A549 (cell line): ENCODE data around the gene ROS1. TPM values are rescaled to one million over a fixed set of nuclear protein-coding genes. Genes with fewer than 3 reads are reported as not detected.
A peak's percentile ranks its signal among the peaks of the same experiment; 100 is the strongest.
"Not testable (repeated sequence)": the region's sequence is repeated elsewhere in the genome, so short reads cannot be mapped to it uniquely, and the experiment has no call there.

Experiments
- ATAC-seq, 2 experiments: fragments of 200-7000 bp in 1 of 2; fragments of >200 bp in 1 of 2; cut with Nextera tagmentation in 1 of 2; cut with Tn5 transposase in 1 of 2; 3 replicates each; pipeline versions ENCODE4 v1.8.0 to v1.9.1; 2018 to 2020; ENCODE audit warnings: mild to moderate bottlenecking in 1 of 2, moderate library complexity in 1 of 2
- CTCF ChIA-PET: fragments of 300-600 bp; sonication (Branson Sonifier 250); formaldehyde crosslinking; extraction: SDS; loops from one replicate; lab custom pipeline; 2021; ENCODE audit warnings: antibody characterized with exemption, inconsistent platforms; lab: Yijun Ruan, JAX
- POLR2A ChIA-PET: fragments of 350-600 bp; formaldehyde crosslinking; extraction: SDS; loops from one replicate; lab custom pipeline; 2021; ENCODE audit warnings: antibody characterized with exemption, inconsistent platforms; lab: Yijun Ruan, JAX
- DNase-seq, 2 experiments: peaks; one replicate each; pipeline versions ENCODE4 v3.0.0 to v3.0.0-alpha.2; 2011 to 2016; ENCODE audit warnings: low read depth in 1 of 2, low spot score in 1 of 2
- FAIRE-seq: peaks from 2 replicates; lab custom pipeline; 2011; peaks lifted over from hg19 to GRCh38; lab: Jason Lieb, UNC
- H3K27ac ChIP-seq, 2 experiments: fragments of >200 bp; sonication (Bioruptor Twin); formaldehyde crosslinking; 3 replicates each; pipeline ENCODE4 v1.5.1; 2016 to 2017
- H3K4me1 ChIP-seq: fragments of >200 bp; sonication (Bioruptor Twin); formaldehyde crosslinking; 3 replicates; pipeline ENCODE4 v1.6.1; 2016
- H3K4me2 ChIP-seq: fragments of >200 bp; sonication (Bioruptor Twin); formaldehyde crosslinking; 3 replicates; pipeline ENCODE4 v1.6.1; 2016
- H3K4me3 ChIP-seq: fragments of >200 bp; sonication (Bioruptor Twin); formaldehyde crosslinking; 3 replicates; pipeline ENCODE4 v1.5.1; 2016
- H3K9me3 ChIP-seq: fragments of >200 bp; sonication (Bioruptor Twin); formaldehyde crosslinking; 3 replicates; pipeline ENCODE4 v1.6.1; 2016
- CEBPB ChIP-seq, 2 experiments: fragments of >200 bp in 1 of 2; sonication (Bioruptor Twin) in 1 of 2; formaldehyde crosslinking in 1 of 2; IDR thresholded peaks; 2 replicates each; pipeline ENCODE4 v1.6.1; 2012 to 2016
- ELK1 ChIP-seq: fragments of 150-350 bp; IDR thresholded peaks from 2 replicates; pipeline ENCODE4 v1.6.1; 2014; ENCODE audit warnings: low read depth, mild to moderate bottlenecking, low read length
- EP300 ChIP-seq, 2 experiments: fragments of >200 bp; sonication (Bioruptor Twin); formaldehyde crosslinking; IDR thresholded peaks; 2 replicates in 1 of 2; 3 replicates in 1 of 2; pipeline ENCODE4 v1.6.1; 2016 to 2017
- FOSL2 ChIP-seq, 2 experiments: fragments of 450-650 bp in 1 of 2; fragments of >200 bp in 1 of 2; sonication (Bioruptor Twin) in 1 of 2; formaldehyde crosslinking; IDR thresholded peaks; 2 replicates each; pipeline versions ENCODE4 v1.5.0 to v1.6.1; 2016 to 2020; ENCODE audit warnings: mild to moderate bottlenecking in 1 of 2, moderate library complexity in 1 of 2
- GATA3 ChIP-seq: IDR thresholded peaks from 2 replicates; pipeline ENCODE4 v1.6.1; 2012; ENCODE audit warnings: borderline replicate concordance
- HEYL ChIP-seq: fragments of 250-450 bp; sonication (Bioruptor Pico); IDR thresholded peaks from 2 replicates; pipeline ENCODE4 v1.8.0; 2021; ENCODE audit warnings: mild to moderate bottlenecking, moderate library complexity
- HOXB13 ChIP-seq: fragments of 250-450 bp; sonication (Bioruptor Pico); IDR thresholded peaks from 2 replicates; pipeline ENCODE4 v1.5.0; 2020; ENCODE audit warnings: low read depth, mild to moderate bottlenecking, moderate library complexity
- HOXB5 ChIP-seq: fragments of 250-450 bp; sonication (Bioruptor Pico); IDR thresholded peaks from 2 replicates; pipeline ENCODE4 v1.5.0; 2020; ENCODE audit warnings: mild to moderate bottlenecking, moderate library complexity
- JUN ChIP-seq, 2 experiments: fragments of >200 bp; sonication (Bioruptor Twin); formaldehyde crosslinking; IDR thresholded peaks; 2 replicates in 1 of 2; 3 replicates in 1 of 2; pipeline ENCODE4 v1.6.1; 2016 to 2017
- JUNB ChIP-seq: fragments of >200 bp; sonication (Bioruptor Twin); formaldehyde crosslinking; IDR thresholded peaks from 2 replicates; pipeline ENCODE4 v1.6.1; 2016
- MAFK ChIP-seq: fragments of 450-650 bp; IDR thresholded peaks from 2 replicates; pipeline ENCODE4 v1.6.1; 2014; ENCODE audit not compliant: partially characterized antibody
- NPAS2 ChIP-seq: fragments of 250-450 bp; sonication (Bioruptor Pico); IDR thresholded peaks from 2 replicates; pipeline ENCODE4 v1.8.0; 2022; ENCODE audit warnings: mild to moderate bottlenecking, moderate library complexity, borderline replicate concordance
- RAD21 ChIP-seq, 2 experiments: fragments of >200 bp in 1 of 2; sonication (Bioruptor Twin) in 1 of 2; formaldehyde crosslinking in 1 of 2; IDR thresholded peaks in 1 of 2; conservative IDR thresholded peaks in 1 of 2; 2 replicates in 1 of 2; 3 replicates in 1 of 2; pipeline ENCODE4 v1.6.1; 2012 to 2018; ENCODE audit warnings: inconsistent platforms in 1 of 2
- RARB ChIP-seq: fragments of 250-450 bp; sonication (Bioruptor Pico); IDR thresholded peaks from 2 replicates; pipeline ENCODE4 v1.8.0; 2021; ENCODE audit warnings: mild to moderate bottlenecking, moderate library complexity
- RFX5 ChIP-seq: fragments of 450-650 bp; IDR thresholded peaks from 2 replicates; pipeline ENCODE4 v1.7.1; 2014; ENCODE audit warnings: antibody characterized with exemption, mild to moderate bottlenecking, moderate library complexity
- SMC3 ChIP-seq: fragments of >200 bp; sonication (Bioruptor Twin); formaldehyde crosslinking; IDR thresholded peaks from 3 replicates; pipeline ENCODE4 v1.6.1; 2018; ENCODE audit warnings: inconsistent platforms
- USF2 ChIP-seq: fragments of 450-650 bp; IDR thresholded peaks from 2 replicates; pipeline ENCODE4 v1.6.1; 2014; ENCODE audit warnings: antibody characterized with exemption
- WGBS: methylation state at CpG from one replicate; pipeline ENCODE4 v1.1.6; 2017; ENCODE audit errors: missing lambda C conversion rate; 5-methylcytosine and 5-hydroxymethylcytosine counted together
- polyA plus RNA-seq, 4 experiments: library from polyadenylated mRNA; depleted of rRNA in 3 of 4; stranded (reverse); fragments of >200 nt; fragmentation: RNase III in 1 of 4; extraction: RNeasy Plus Mini Kit Qiagen cat#74134 plus additional on column Dnase treatment in 1 of 4; gene quantifications; 2 replicates in 3 of 4; 3 replicates in 1 of 4; pipeline ENCODE4 v1.2.3, GENCODE V29; 2011 to 2017
- TF ChIP-seq, protein P1 (sequence below): fragments of 250-450 bp; sonication (Bioruptor Pico); IDR thresholded peaks from 2 replicates; pipeline ENCODE4 v1.5.0; 2020; ENCODE audit warnings: low read depth, mild to moderate bottlenecking, moderate library complexity
- TF ChIP-seq, protein P2 (sequence below): fragments of >200 bp; sonication (Bioruptor Twin); formaldehyde crosslinking; IDR thresholded peaks from 3 replicates; pipeline ENCODE4 v1.6.1; 2016
- TF ChIP-seq, protein P3 (sequence below): fragments of >200 bp; sonication (Bioruptor Twin); formaldehyde crosslinking; IDR thresholded peaks from 2 replicates; pipeline ENCODE4 v1.6.1; 2016
- TF ChIP-seq, protein P4 (sequence below): fragments of >200 bp; sonication (Bioruptor Twin); formaldehyde crosslinking; IDR thresholded peaks from 3 replicates; pipeline ENCODE4 v1.5.1; 2016
- TF ChIP-seq, protein P5 (sequence below): IDR thresholded peaks from 2 replicates; pipeline ENCODE4 v1.6.1; 2012

The ROS1 gene
- polyA plus RNA-seq, 2 of the 4 experiments (the other 2 are of a cell fraction), result 0.17 to 0.18 TPM

DNA sequence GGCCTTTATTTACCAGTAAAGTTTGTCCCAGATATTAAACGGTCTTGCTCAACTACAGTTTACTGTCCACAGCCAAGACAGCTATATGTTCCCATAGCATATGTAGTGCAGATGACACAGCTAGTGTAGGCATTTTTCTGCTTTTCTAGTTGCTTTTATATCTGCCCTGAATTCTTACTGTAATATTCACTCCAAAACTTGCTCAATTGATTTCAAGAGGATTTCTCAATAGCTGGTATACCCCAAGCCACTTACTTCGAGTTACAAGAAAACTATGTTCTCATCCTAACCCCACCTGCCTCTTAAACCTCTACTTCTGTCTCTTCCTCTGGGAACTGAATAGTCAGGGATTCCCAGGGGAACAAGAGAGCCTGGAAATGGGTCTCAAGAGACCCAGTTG lies 18.9 kb upstream of the ROS1 start:
- Histone ChIP-seq H3K4me3 (no peak overlapping the region), H3K4me1 (peaks cover 50% of the 10 kb centered on the region), H3K4me2 (no peak overlapping the region), H3K27ac (peak overlapping the region; percentile 96 to 100), H3K9me3 (peaks cover 14% of the 10 kb centered on the region)
- ATAC-seq (no peak), DNase-seq (no peak), FAIRE-seq (no peak)
- TF ChIP-seq HOXB5 (CRISPR knock-in tag) (no peak), RAD21 (conservative IDR thresholded peaks at IDR 0.05 in 1 of 2, IDR thresholded peaks at IDR 0.05 in 1 of 2) (no peak), HEYL (CRISPR knock-in tag) (no peak), RARB (CRISPR knock-in tag) (no peak)
- TF ChIP-seq, protein P1, sequence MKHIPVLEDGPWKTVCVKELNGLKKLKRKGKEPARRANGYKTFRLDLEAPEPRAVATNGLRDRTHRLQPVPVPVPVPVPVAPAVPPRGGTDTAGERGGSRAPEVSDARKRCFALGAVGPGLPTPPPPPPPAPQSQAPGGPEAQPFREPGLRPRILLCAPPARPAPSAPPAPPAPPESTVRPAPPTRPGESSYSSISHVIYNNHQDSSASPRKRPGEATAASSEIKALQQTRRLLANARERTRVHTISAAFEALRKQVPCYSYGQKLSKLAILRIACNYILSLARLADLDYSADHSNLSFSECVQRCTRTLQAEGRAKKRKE (CRISPR knock-in tag), result no peak
- ChIA-PET POLR2A (interaction anchor here (1.1 kb wide), 1 partner anchor 38 kb away, joined by 3 read pairs; the partner anchor contains the start of gene DCBLD1), CTCF (interaction anchor here (0.8 to 2.1 kb wide), 4 partner anchors 39 to 160 kb away, joined by 3 to 7 read pairs (median 4); no protein-coding TSS in a partner anchor)
- 66% methylated on average over 2 of the region's 2 CpGs for WGBS

GRCh38 chr6:117442313-117442712 lies 16.6 kb upstream of the ROS1 start:
- FAIRE-seq, ATAC-seq, POLR2A ChIA-PET, H3K4me3 ChIP-seq: not testable (repeated sequence)
- CTCF ChIA-PET, result interaction anchor here (1.4 to 2.1 kb wide), 4 partner anchors 38 to 165 kb away, joined by 3 to 7 read pairs (median 3); no protein-coding TSS in a partner anchor
- peak overlapping the region; percentile 57 for H3K4me2 ChIP-seq
- DNase-seq, result peak in 1 of 2 experiments; percentile 22
- H3K27ac ChIP-seq, result peak overlapping the region; percentile 92 to 100
- peaks cover 32% of the 10 kb centered on the region for H3K4me1 ChIP-seq
- peaks cover 33% of the 10 kb centered on the region for H3K9me3 ChIP-seq
- WGBS, result 65% methylated on average over 8 of the region's 8 CpGs

DNA sequence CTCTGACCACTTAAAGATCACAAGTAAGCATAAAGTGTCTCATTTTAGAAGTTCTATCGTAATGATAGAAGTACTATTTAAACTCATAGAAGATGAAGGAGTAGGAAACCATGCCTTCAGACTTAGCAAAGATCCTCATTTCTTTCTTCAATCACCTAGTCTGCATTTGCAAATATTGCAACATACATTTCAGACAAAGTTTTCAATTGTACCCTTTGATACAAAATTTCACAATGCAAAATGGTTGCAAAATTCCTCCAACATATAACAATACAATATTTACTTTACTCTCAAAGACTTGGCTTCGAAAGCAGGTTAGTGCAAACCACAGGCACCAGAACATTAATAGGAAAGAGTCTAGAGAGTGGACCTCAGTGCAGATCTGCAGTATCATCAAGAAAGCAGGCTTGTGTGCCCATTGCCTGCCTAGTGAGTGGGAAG lies 16.1 kb upstream of the ROS1 start:
- DNase-seq (peak; percentile 13 to 82), ATAC-seq (peak; percentile 63 to 83), FAIRE-seq (peak; percentile 49)
- Histone ChIP-seq H3K4me1 (peaks cover 27% of the 10 kb centered on the region), H3K9me3 (peaks cover 35% of the 10 kb centered on the region), H3K4me2 (peak overlapping the region; percentile 76), H3K4me3 (no peak overlapping the region), H3K27ac (peak overlapping the region; percentile 92 to 100)
- TF ChIP-seq RFX5 (no peak), JUNB (peak; percentile 97), JUN (IDR thresholded peaks at IDR 0.05) (peak; percentile 92 to 96; a peak in 3 of 5 replicates), CEBPB (IDR thresholded peaks at IDR 0.05) (peak; percentile 100), FOSL2 (IDR thresholded peaks at IDR 0.05) (peak; percentile 85), FOSL2 (CRISPR knock-in tag; IDR thresholded peaks at IDR 0.05) (peak; percentile 86), MAFK (peak; percentile 74), USF2 (no peak), EP300 (IDR thresholded peaks at IDR 0.05) (peak; percentile 98 to 99), ELK1 (no peak), RAD21 (conservative IDR thresholded peaks at IDR 0.05 in 1 of 2, IDR thresholded peaks at IDR 0.05 in 1 of 2) (peak in 1 of 2 experiments; percentile 55; a peak in 2 of 5 replicates), RARB (CRISPR knock-in tag) (0 out of 2 replicates have a peak, but pooled peaks have one; percentile 45), SMC3 (peak; percentile 48; the same call in 2 of the 3 replicates), HOXB13 (no peak), GATA3 (peak; percentile 96), NPAS2 (CRISPR knock-in tag) (no peak), HOXB5 (CRISPR knock-in tag) (no peak)
- TF ChIP-seq, protein P2, sequence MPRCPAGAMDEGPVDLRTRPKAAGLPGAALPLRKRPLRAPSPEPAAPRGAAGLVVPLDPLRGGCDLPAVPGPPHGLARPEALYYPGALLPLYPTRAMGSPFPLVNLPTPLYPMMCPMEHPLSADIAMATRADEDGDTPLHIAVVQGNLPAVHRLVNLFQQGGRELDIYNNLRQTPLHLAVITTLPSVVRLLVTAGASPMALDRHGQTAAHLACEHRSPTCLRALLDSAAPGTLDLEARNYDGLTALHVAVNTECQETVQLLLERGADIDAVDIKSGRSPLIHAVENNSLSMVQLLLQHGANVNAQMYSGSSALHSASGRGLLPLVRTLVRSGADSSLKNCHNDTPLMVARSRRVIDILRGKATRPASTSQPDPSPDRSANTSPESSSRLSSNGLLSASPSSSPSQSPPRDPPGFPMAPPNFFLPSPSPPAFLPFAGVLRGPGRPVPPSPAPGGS, result peak; percentile 99; the same call in 2 of the 3 replicates
- TF ChIP-seq, protein P3, sequence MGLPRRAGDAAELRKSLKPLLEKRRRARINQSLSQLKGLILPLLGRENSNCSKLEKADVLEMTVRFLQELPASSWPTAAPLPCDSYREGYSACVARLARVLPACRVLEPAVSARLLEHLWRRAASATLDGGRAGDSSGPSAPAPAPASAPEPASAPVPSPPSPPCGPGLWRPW, result peak; percentile 100
- TF ChIP-seq, protein P4, sequence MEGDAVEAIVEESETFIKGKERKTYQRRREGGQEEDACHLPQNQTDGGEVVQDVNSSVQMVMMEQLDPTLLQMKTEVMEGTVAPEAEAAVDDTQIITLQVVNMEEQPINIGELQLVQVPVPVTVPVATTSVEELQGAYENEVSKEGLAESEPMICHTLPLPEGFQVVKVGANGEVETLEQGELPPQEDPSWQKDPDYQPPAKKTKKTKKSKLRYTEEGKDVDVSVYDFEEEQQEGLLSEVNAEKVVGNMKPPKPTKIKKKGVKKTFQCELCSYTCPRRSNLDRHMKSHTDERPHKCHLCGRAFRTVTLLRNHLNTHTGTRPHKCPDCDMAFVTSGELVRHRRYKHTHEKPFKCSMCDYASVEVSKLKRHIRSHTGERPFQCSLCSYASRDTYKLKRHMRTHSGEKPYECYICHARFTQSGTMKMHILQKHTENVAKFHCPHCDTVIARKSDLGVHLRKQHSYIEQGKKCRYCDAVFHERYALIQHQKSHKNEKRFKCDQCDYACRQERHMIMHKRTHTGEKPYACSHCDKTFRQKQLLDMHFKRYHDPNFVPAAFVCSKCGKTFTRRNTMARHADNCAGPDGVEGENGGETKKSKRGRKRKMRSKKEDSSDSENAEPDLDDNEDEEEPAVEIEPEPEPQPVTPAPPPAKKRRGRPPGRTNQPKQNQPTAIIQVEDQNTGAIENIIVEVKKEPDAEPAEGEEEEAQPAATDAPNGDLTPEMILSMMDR, result no peak
- TF ChIP-seq, protein P5, sequence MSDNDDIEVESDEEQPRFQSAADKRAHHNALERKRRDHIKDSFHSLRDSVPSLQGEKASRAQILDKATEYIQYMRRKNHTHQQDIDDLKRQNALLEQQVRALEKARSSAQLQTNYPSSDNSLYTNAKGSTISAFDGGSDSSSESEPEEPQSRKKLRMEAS, result peak; percentile 55
- ChIA-PET POLR2A (interaction anchor here (1.2 to 2.0 kb wide), 3 partner anchors 8 to 90 kb away, joined by 6 to 11 read pairs (median 8); no protein-coding TSS in a partner anchor), CTCF (interaction anchor here (1.0 to 1.6 kb wide), 4 partner anchors 8 to 166 kb away, joined by 3 to 4 read pairs (median 3); no protein-coding TSS in a partner anchor)
- 0% methylated on average over 2 of the region's 2 CpGs for WGBS
